Ishikawa (cell line): ENCODE data around the gene RBM4.

Experiments
- CEBPB ChIP-seq: IDR thresholded peaks from 2 replicates; pipeline ENCODE4 v1.6.1; 2012
- CREB1 ChIP-seq: IDR thresholded peaks from 2 replicates; pipeline ENCODE4 v1.6.1; 2012; ENCODE audit warnings: low read depth
- EGR1 ChIP-seq: IDR thresholded peaks from 2 replicates; pipeline ENCODE4 v1.6.1; 2012
- EP300 ChIP-seq: IDR thresholded peaks from 2 replicates; pipeline ENCODE4 v1.6.1; 2012; ENCODE audit warnings: borderline replicate concordance
- FOXM1 ChIP-seq: IDR thresholded peaks from 2 replicates; pipeline ENCODE4 v1.6.1; 2012; ENCODE audit warnings: low read depth, borderline replicate concordance
- MAX ChIP-seq: IDR thresholded peaks from 2 replicates; pipeline ENCODE4 v1.6.1; 2012
- NFIC ChIP-seq: IDR thresholded peaks from 2 replicates; pipeline ENCODE4 v1.6.1; 2012
- RAD21 ChIP-seq: IDR thresholded peaks from 2 replicates; pipeline ENCODE4 v1.6.1; 2012; ENCODE audit warnings: low read depth
- REST ChIP-seq: IDR thresholded peaks from 2 replicates; pipeline ENCODE4 v1.6.1; 2012; ENCODE audit warnings: low read depth, mild to moderate bottlenecking
- TAF1 ChIP-seq: IDR thresholded peaks from 2 replicates; pipeline ENCODE4 v1.6.1; 2012; ENCODE audit warnings: low read depth, mild to moderate bottlenecking
- TCF12 ChIP-seq: IDR thresholded peaks from 2 replicates; pipeline ENCODE4 v1.6.1; 2012; ENCODE audit warnings: low read depth
- TEAD4 ChIP-seq: IDR thresholded peaks from 2 replicates; pipeline ENCODE4 v1.6.1; 2012
- USF1 ChIP-seq: IDR thresholded peaks from 2 replicates; pipeline ENCODE4 v1.6.1; 2012
- YY1 ChIP-seq: IDR thresholded peaks from 2 replicates; pipeline ENCODE4 v1.6.1; 2012; ENCODE audit warnings: low read depth
- ZBTB7A ChIP-seq: IDR thresholded peaks from 2 replicates; pipeline ENCODE4 v1.6.1; 2012; ENCODE audit warnings: low read depth

Gene RBM4

DNA sequence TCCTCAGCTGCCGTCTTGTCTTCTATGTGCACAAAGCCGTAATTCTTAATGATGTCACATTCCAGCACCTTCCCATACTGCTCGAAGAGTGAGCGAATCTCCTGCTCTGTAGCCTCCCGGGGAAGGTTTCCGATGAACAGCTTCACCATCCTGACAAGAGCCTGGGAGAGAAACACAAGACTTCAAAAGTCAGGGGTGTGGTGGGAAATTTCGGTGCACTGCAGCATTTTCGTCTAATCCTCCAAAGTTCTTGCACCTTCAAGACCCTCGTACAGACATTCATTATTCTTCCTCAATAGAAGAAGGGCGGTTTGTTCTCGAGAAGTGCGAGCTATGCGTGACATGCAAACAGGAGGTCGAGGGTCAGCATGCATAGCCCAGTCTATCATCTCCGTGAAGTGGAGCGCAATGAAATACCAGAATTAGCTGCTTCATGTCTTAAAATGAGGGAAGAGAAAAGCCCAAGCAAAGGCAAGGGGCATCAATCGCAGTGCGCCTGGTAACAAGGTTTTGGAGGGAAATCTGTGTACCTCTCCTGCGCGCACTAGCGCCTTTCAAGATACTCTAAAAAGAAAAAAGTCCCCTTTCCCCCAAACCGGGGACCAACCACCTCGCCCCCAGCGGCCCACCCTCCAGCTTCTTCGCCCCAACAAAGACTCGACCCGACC, 38.6 kb downstream of the RBM4 start:
- TF ChIP-seq TEAD4, result no peak
- no peak for TF ChIP-seq REST
- no peak for TF ChIP-seq USF1
- TF ChIP-seq RAD21, result no peak
- TF ChIP-seq MAX, result no peak
- no peak for TF ChIP-seq EGR1
- no peak for TF ChIP-seq FOXM1
- TF ChIP-seq CEBPB, result no peak
- TF ChIP-seq CREB1, result no peak
- TF ChIP-seq TCF12, result no peak

GRCh38 chr11:66677599-66678375, 39.3 kb downstream of the RBM4 start, which contains the start of gene RBM4B:
RBM4B (minus strand) TSS chr11:66677887; CDS start chr11:66677079, 808 bp downstream.
- TF ChIP-seq CEBPB (no peak), NFIC (no peak), REST (no peak), EP300 (0 out of 2 replicates have a peak, but pooled peaks have one; percentile 38), FOXM1 (no peak), CREB1 (peak; percentile 60), YY1 (peak; percentile 92), RAD21 (no peak), MAX (peak; percentile 84), EGR1 (0 out of 2 replicates have a peak, but pooled peaks have one; percentile 10), ZBTB7A (peak; percentile 84), TEAD4 (peak; percentile 29; the same call in 1 of the 2 replicates), TCF12 (no peak), USF1 (no peak), TAF1 (peak; percentile 75)

GRCh38 chr11:66680966-66681645, 42.6 kb downstream of the RBM4 start:
- no peak for TF ChIP-seq FOXM1
- no peak for TF ChIP-seq CEBPB
- TF ChIP-seq TAF1, result no peak
- no peak for TF ChIP-seq MAX
- TF ChIP-seq NFIC, result no peak
- no peak for TF ChIP-seq EP300
- no peak for TF ChIP-seq USF1
- TF ChIP-seq EGR1, result no peak
- TF ChIP-seq TEAD4, result no peak
- TF ChIP-seq REST, result no peak
- no peak for TF ChIP-seq ZBTB7A
- no peak for TF ChIP-seq CREB1
- no peak for TF ChIP-seq YY1
- TF ChIP-seq TCF12, result no peak
- TF ChIP-seq RAD21, result no peak
